Activated T-cell treated with anti-CD3 and anti-CD28 coated beads, Interleukin-2, amount 50 U/mL, for 4 hours (primary cell): ENCODE data around the gene TCERG1L. TPM values are rescaled to one million over a fixed set of nuclear protein-coding genes. Genes with fewer than 3 reads are reported as not detected.

ENCODE experiments used
- ATAC-seq, 2 donors: fragments of 200-7000 bp; cut with Tn5 transposase; one replicate each; pipeline ENCODE4 v1.10.0; 2021
- DNase-seq: peaks from one replicate; pipeline ENCODE4 v3.0.0-alpha.2; 2020
- H3K27me3 Mint-ChIP-seq: one replicate; pipeline ENCODE4 v1.8.0; 2021; ENCODE audit warnings: low read depth, mixed read lengths
- H3K36me3 Mint-ChIP-seq: one replicate; pipeline ENCODE4 v1.8.0; 2022; ENCODE audit warnings: mixed read lengths; ENCODE audit not compliant: insufficient read depth
- H3K4me1 Mint-ChIP-seq: one replicate; pipeline ENCODE4 v1.8.0; 2021; ENCODE audit warnings: low read depth, mixed read lengths
- H3K4me3 Mint-ChIP-seq: one replicate; pipeline ENCODE4 v1.8.0; 2021; ENCODE audit warnings: mild to moderate bottlenecking, moderate library complexity, mixed read lengths
- H3K9me3 Mint-ChIP-seq: one replicate; pipeline ENCODE4 v1.8.0; 2021; ENCODE audit warnings: mixed read lengths
- total RNA-seq, 3 donors: library from RNA; stranded (reverse); gene quantifications; one replicate each; pipeline ENCODE4 v1.2.1, GENCODE V29; 2021

The TCERG1L gene
- total RNA-seq, 3 donors from 2014 or later: 0.11 to 0.13 TPM; not detected in 1

DNA sequence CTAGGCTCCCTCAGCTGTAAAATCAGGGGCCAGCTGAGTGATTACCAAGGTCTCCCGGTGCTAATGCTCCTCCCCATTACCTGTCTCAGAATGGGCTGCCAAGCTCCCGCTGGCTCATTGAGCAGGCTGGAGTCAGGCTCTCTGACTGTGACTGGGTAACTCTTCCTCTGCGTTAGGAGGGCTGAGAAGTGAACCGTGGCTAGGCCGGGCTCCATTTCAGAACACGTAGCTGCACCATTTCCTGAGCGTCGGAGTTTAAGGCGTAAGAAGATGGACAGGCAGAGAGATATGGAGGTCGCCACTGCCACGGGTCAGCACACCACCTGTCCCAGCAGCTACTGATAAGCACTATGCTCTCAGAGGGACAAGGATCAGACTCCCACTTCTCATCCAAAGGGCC is 250.3 kb downstream of the TCERG1L start:
- no peaks in the 10 kb centered on the region for H3K4me1 Mint-ChIP-seq
- no peak overlapping the region for H3K4me3 Mint-ChIP-seq
- H3K9me3 Mint-ChIP-seq: peaks cover 22% of the 10 kb centered on the region
- no peaks in the 10 kb centered on the region for H3K36me3 Mint-ChIP-seq
- no peak for ATAC-seq
- H3K27me3 Mint-ChIP-seq: peaks cover 2% of the 10 kb centered on the region
- DNase-seq: no peak

DNA sequence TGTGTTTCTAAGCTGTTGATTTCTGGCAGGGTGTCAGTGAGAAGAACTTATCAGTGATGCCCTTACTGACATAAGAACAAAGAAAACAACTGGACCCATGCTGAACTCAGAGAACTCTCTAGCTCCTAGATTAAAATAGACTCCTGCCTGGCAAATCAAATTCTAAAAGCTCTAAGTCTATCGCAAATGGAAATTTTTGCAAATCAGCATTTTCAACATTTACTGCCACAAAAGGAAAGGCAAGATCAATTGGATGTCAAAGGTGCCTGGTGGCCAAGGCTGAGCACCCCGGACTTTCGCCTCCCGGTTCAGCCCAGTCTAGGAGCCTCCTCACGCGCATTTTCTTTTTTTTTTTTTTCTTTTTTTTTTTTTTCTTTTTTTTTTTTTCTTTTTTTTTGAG is 251.6 kb downstream of the TCERG1L start:
- H3K4me3 Mint-ChIP-seq: no peak overlapping the region
- no peaks in the 10 kb centered on the region for H3K4me1 Mint-ChIP-seq
- H3K27me3 Mint-ChIP-seq: peaks cover 4% of the 10 kb centered on the region
- no peak for ATAC-seq
- H3K36me3 Mint-ChIP-seq: no peaks in the 10 kb centered on the region
- no peak for DNase-seq
- H3K9me3 Mint-ChIP-seq: peaks cover 22% of the 10 kb centered on the region

DNA sequence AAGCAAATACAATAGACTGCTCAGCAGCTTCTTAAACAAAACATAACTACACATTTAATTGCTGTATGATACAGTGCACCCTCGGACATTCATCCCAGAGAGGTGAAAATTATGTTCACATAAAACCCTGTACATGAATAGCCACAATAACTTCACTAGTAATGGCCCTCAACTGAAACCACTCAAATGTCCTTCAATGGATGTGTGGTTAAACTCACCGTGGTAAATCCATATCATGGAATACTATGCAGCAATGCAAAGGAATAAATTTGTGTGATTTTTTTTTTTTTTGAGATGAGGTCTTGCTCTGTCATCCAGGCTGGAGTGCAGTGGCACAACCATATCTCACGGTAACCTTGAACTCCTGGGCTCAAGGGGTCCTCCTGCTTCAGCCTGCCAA is 252.7 kb downstream of the TCERG1L start:
- peaks cover 22% of the 10 kb centered on the region for H3K9me3 Mint-ChIP-seq

DNA sequence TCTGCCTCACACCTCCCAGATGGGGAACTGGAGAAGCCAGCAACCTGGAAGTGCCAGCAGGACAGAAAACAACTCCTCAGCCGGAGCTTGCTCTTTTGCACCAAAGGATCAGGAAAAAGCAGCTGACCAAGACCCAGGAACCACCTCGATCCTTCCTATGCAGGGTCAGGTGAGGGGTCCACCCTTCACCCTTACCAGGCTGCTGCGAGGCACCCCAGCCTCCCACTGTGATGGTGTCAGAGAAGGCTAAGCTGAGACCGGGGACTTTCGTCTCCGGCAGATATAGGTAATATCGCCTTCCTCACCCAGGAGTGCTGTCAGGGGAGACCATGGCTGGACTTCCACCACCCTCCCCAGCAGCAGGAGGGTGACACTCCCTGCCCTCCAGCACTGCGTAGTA is 254.7 kb downstream of the TCERG1L start:
- Mint-ChIP-seq H3K4me3 (no peak overlapping the region), H3K36me3 (no peaks in the 10 kb centered on the region), H3K9me3 (peaks cover 27% of the 10 kb centered on the region), H3K4me1 (no peaks in the 10 kb centered on the region), H3K27me3 (peaks cover 2% of the 10 kb centered on the region)
- ATAC-seq (no peak), DNase-seq (no peak)

More for the DNA sequence above, 252.7 kb downstream of the TCERG1L start:
- DNase-seq (no peak), ATAC-seq (no peak)
- H3K36me3 Mint-ChIP-seq: no peaks in the 10 kb centered on the region
- peaks cover 2% of the 10 kb centered on the region for H3K27me3 Mint-ChIP-seq
- no peak overlapping the region for H3K4me3 Mint-ChIP-seq
- H3K4me1 Mint-ChIP-seq: no peaks in the 10 kb centered on the region

DNA sequence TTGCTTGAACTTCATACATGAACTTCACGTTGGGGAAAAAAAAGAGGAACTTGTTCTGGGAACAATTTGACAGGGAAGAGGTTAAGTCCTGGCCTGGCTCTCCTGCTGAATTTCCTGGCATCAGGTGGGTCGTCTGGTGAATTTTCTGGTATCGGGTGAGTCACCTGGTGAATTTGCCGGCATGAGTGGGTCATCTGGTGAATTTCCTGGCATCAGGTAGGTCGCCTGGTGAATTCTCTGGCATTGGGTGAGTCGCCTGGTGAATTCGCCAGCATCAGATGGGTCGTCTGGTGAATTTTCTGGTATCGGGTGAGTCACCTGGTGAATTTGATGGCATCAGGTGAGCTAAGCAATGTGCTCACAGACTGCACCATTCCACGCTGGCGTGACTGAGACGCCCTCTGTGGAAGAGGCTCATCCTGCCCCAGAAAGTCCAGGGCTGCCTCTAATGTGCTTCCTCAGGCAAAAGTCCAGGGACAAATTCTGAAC is 255.4 kb downstream of the TCERG1L start:
- H3K27me3 Mint-ChIP-seq: peaks cover 2% of the 10 kb centered on the region
- no peaks in the 10 kb centered on the region for H3K36me3 Mint-ChIP-seq
- H3K9me3 Mint-ChIP-seq: peaks cover 28% of the 10 kb centered on the region
- no peak for ATAC-seq
- DNase-seq: no peak
- H3K4me1 Mint-ChIP-seq: no peaks in the 10 kb centered on the region
- H3K4me3 Mint-ChIP-seq: no peak overlapping the region

DNA sequence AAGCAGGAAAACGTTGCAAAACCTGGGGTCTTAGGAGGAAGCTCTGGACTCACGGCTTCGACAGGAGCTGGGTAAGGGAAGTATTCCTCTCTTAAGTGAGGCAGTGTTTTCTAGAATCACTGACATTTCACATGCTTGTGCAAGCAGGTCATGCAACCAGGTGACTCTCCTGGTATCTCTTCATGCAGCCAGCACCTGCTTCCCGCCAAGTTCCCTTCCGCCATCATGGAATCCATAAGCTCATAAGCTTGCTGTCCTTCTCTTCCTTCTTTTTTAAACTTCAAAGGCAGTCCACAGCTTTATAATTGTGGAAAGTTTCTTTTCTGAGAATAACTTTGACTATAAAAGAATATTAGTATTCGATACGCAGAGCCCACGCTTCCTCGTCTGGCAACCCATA is 256.1 kb downstream of the TCERG1L start:
- Mint-ChIP-seq H3K4me1 (no peaks in the 10 kb centered on the region), H3K4me3 (no peak overlapping the region), H3K36me3 (no peaks in the 10 kb centered on the region), H3K9me3 (peaks cover 31% of the 10 kb centered on the region), H3K27me3 (peaks cover 5% of the 10 kb centered on the region)
- DNase-seq: no peak
- ATAC-seq: no peak

DNA sequence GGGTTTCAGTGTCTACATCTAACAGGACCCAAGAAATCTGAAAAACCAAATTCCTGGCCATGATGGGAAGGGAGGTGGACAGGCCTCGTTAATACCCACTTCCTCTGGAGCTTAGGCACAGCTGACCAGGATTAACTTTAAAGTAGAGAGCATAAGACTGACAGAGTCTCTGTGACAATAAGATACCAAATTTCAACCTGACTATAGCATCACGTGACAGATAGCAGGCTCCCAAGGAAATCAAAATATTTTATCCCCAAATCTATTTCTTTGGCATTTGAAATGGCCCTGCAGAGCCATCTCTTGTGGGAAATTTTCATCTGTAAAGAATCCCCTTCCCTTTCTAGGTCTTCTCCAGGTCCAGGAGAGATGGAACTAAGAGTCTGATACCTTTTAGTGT is 258.3 kb downstream of the TCERG1L start:
- DNase-seq (no peak), ATAC-seq (no peak)
- no peak overlapping the region for H3K4me3 Mint-ChIP-seq
- no peaks in the 10 kb centered on the region for H3K36me3 Mint-ChIP-seq
- peaks cover 5% of the 10 kb centered on the region for H3K27me3 Mint-ChIP-seq
- H3K9me3 Mint-ChIP-seq: peaks cover 19% of the 10 kb centered on the region
- H3K4me1 Mint-ChIP-seq: no peaks in the 10 kb centered on the region

DNA sequence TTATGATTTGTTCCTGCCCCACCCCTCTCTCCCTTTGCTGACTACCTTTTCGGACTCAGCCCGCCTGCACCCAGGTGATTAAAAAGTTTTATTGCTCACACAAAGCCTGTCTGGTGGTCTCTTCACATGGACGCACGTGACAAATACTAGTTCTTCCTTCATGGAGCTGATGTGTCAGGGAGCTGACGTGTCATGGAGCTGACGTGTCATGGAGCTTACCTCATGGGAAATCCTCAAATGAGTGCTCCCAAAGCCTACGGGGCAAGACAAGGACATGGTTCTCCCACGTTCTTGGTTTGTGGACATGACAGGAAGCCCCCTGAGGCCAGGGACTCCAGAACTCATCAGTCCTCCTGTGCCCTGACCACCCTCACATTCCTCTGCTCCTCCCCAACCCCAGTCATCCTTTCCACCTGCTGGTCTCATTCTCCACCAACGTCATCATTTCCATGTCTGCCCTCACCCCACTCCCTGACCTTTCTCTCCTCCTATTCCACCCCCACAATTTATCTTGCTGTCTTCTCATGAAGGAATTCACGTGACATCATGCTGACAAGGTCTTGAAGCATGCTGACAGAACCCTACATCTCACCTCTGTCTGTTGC is 261.3 kb downstream of the TCERG1L start:
- no peaks in the 10 kb centered on the region for H3K4me1 Mint-ChIP-seq
- H3K4me3 Mint-ChIP-seq: no peak overlapping the region
- H3K9me3 Mint-ChIP-seq: peaks cover 8% of the 10 kb centered on the region
- no peaks in the 10 kb centered on the region for H3K36me3 Mint-ChIP-seq
- DNase-seq: no peak
- no peak for ATAC-seq
- peaks cover 3% of the 10 kb centered on the region for H3K27me3 Mint-ChIP-seq

DNA sequence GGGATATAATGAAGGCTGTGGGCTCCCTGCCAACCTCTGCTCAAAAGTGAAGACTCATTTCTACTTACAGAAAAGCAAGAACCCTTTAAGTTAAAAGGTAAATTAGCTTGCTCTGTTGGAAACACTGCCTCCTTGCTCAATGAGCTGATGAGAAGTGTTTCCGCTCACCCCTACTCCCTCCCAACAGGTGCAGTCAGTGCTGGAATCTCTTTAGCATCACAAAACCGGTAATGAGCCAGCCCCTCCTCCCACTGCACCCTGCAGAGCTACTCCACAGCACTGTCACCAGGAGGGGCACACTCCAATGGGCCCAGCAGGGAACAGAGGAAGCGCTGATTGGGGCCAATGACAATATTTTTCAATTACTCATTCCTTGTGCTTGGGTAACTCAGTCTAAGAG is 262.5 kb downstream of the TCERG1L start:
- Mint-ChIP-seq H3K9me3 (peaks cover 8% of the 10 kb centered on the region), H3K4me1 (no peaks in the 10 kb centered on the region), H3K4me3 (no peak overlapping the region), H3K27me3 (peaks cover 3% of the 10 kb centered on the region), H3K36me3 (no peaks in the 10 kb centered on the region)
- DNase-seq: no peak
- no peak for ATAC-seq

DNA sequence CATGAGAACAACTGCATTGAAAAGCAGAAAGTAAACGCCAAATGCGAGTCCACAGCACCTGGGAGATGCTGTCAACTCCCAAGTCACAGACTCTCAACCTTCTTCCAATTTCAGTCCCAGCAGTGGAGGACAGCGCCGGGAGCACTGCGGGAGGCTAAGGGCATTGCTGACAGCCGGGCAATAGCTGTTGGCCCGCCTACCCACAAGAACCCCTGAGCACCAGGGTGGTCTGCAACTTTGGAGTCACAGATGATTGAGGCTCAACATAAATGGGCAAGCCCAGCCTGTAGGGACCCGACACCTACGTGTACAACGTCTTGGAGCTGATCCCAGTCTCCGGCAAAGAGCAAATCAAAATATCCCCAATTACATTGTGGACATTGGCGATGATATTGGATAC is 262.9 kb downstream of the TCERG1L start:
- Mint-ChIP-seq H3K4me3 (no peak overlapping the region), H3K9me3 (peaks cover 8% of the 10 kb centered on the region)
- no peak for ATAC-seq

DNA sequence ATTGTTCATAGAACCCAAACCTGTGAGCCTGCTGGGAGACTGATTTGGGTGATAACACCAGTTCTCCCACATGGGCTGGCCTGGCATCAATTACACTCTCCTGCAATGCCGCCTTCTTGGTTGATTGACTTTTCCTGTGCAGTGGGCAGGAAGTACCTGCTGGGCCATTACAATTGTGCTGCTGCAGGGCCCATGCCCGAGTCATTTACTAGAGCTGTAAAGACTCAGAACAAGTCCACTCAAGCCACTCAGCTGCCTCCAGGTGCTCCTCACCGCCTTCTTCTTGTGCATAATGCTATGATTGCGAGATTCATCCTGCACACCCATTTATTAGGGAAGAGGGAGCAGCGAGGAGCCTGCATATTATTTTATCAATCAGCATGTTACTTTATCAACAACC is 264.0 kb downstream of the TCERG1L start:
- DNase-seq: no peak
- no peaks in the 10 kb centered on the region for H3K36me3 Mint-ChIP-seq
- H3K27me3 Mint-ChIP-seq: peaks cover 3% of the 10 kb centered on the region
- H3K9me3 Mint-ChIP-seq: peaks cover 8% of the 10 kb centered on the region
- H3K4me1 Mint-ChIP-seq: no peaks in the 10 kb centered on the region
- no peak for ATAC-seq
- H3K4me3 Mint-ChIP-seq: no peak overlapping the region

More for the DNA sequence above, 262.9 kb downstream of the TCERG1L start:
- H3K4me1 Mint-ChIP-seq: no peaks in the 10 kb centered on the region
- peaks cover 3% of the 10 kb centered on the region for H3K27me3 Mint-ChIP-seq
- DNase-seq: no peak
- H3K36me3 Mint-ChIP-seq: no peaks in the 10 kb centered on the region

DNA sequence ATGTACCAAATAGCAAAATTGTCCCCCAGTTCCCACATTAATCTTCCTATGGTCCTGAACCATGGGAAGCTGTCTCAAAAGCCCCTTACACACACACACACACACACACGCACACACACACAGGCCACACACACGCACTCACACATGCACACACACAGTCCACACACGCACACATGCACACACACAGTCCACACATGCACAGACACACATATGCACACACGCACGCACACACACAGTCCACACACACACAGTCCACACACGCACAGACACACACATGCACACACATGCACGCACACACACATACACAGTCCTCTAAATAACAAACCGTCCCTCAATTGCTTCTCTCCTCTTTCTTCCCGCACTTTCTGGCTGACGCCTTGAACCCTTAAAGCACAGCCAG is 265.3 kb downstream of the TCERG1L start:
- H3K4me3 Mint-ChIP-seq: no peak overlapping the region

DNA sequence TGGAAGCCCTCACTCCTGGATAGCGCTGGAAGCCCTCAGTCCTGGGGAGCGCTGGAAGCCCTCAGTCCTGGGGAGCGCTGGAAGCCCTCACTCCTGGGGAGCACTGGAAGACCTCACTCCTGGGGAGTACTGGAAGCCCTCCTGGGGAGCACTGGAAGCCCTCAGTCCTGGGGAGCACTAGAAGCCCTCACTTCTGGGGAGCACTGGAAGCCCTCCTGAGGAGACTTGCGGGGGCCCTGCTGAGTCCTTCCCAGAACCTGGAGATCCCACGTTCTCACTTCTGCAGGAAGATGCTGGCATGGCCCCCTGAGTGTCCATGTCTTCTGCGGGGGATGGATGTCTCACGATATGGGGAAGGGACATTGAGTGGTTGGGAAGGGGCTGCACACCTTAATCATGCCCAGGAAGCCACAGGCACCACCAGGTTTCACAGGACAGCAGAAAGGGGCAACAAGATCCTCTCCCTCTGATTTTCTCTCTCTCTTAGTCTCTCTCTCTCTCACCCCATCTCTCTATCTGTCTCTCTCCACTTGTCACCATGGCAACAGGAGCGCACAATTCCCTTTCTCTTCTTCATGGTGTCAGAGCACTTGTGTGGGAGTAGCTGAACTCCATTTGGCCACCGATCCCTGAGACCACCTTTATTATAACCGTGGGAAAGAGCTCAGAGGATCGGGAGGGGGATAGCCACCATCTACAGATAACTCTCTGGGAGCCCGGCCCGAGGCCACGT is 267.0 kb downstream of the TCERG1L start:
- no peaks in the 10 kb centered on the region for H3K36me3 Mint-ChIP-seq
- H3K4me3 Mint-ChIP-seq: no peak overlapping the region
- H3K9me3 Mint-ChIP-seq: no peaks in the 10 kb centered on the region
- no peaks in the 10 kb centered on the region for H3K27me3 Mint-ChIP-seq
- peak in 1 of 2 donors; percentile 13 for ATAC-seq
- no peaks in the 10 kb centered on the region for H3K4me1 Mint-ChIP-seq
- DNase-seq: no peak

More for the DNA sequence above, 265.3 kb downstream of the TCERG1L start:
- Mint-ChIP-seq H3K9me3 (peaks cover 3% of the 10 kb centered on the region), H3K4me1 (no peaks in the 10 kb centered on the region), H3K27me3 (peaks cover 3% of the 10 kb centered on the region), H3K36me3 (no peaks in the 10 kb centered on the region)
- DNase-seq (no peak), ATAC-seq (no peak)

DNA sequence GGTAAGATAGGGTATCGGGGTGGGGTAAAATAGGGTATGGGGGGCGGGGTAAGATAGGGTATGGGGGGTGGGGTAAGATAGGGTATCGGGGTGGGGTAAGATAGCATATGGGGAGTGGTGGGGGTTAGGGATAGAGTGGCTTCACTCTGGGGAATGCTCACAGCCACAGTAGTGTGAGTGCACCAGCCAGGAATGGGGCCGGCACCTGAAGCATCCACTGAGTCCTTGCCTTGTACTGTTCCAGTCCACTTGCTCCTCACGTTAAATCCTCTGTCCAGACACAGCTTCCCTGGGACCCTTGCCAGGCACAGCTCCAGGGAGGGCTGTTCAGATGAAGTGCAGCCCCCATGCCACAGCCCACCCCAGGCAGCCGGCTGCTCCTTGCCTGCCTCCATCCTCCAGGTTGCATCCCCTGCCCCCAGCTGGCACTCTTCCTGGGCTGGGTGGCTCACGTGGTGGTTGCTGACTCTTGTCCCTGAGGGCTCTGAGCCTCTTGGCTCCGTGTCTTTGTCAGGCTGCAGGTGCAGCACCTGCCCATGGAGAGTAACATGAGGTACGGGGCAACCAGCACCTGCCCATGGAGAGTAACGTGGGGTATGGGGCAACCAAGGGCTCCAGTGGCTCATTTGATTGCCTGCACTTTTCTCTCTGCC is 268.4 kb downstream of the TCERG1L start:
- Mint-ChIP-seq H3K36me3 (no peaks in the 10 kb centered on the region), H3K27me3 (no peaks in the 10 kb centered on the region), H3K4me3 (no peak overlapping the region), H3K9me3 (no peaks in the 10 kb centered on the region), H3K4me1 (no peaks in the 10 kb centered on the region)
- DNase-seq (no peak), ATAC-seq (no peak)
